ENCODE data around the gene HSPE1. TPM values are rescaled to one million over a fixed set of nuclear protein-coding genes. Genes with fewer than 3 reads are reported as not detected.
"Not testable (repeated sequence)": the region's sequence is repeated elsewhere in the genome, so short reads cannot be mapped to it uniquely, and the experiment has no call there.

Gene HSPE1
- polyA plus RNA-seq, 10 donors: 99.7 to 176 (median 127) TPM

- DNase-seq: no peak
These were observed 48.4 kb downstream of the HSPE1 start for GRCh38 chr2:197548582-197548981.

- not testable (repeated sequence) for DNase-seq
These were observed 51.1 kb downstream of the HSPE1 start for GRCh38 chr2:197551260-197551659.

Other genes starting within 250 kb of the HSPE1 start
- gene ANKRD44, start 189.6 kb upstream of the HSPE1 start, polyA plus RNA-seq (ENCODE audit: insufficient read length in 10 of 10): 10 to 100 TPM in 9 of 10 donors, 1 to 10 TPM in 1; 8.9 to 27.0 (median 16.6) TPM
- gene SF3B1, start 65.4 kb upstream of the HSPE1 start, polyA plus RNA-seq (ENCODE audit: insufficient read length in 10 of 10): 100 to 1,000 TPM; 229 to 366 (median 301) TPM
- gene COQ10B, start 46.8 kb upstream of the HSPE1 start, polyA plus RNA-seq (ENCODE audit: insufficient read length in 10 of 10): 10 to 100 TPM; 10.1 to 13.7 (median 12.3) TPM
- 100 to 1,000 TPM; 213 to 315 (median 283) TPM for gene HSPD1, start 539 bp upstream of the HSPE1 start, polyA plus RNA-seq (ENCODE audit: insufficient read length in 10 of 10)
- gene MOB4, start 15.7 kb downstream of the HSPE1 start, polyA plus RNA-seq (ENCODE audit: insufficient read length in 10 of 10): 10 to 100 TPM; 38.0 to 50.7 (median 45.0) TPM
- 10 to 100 TPM; 14.3 to 26.1 (median 17.4) TPM for gene RFTN2, start 175.2 kb downstream of the HSPE1 start, polyA plus RNA-seq (ENCODE audit: insufficient read length in 10 of 10)
- gene MARS2, start 205.0 kb downstream of the HSPE1 start, polyA plus RNA-seq (ENCODE audit: insufficient read length in 10 of 10): 1 to 10 TPM; 3.3 to 5.0 (median 4.1) TPM